Measurements from ENCODE around the gene BTLA.

DNA sequence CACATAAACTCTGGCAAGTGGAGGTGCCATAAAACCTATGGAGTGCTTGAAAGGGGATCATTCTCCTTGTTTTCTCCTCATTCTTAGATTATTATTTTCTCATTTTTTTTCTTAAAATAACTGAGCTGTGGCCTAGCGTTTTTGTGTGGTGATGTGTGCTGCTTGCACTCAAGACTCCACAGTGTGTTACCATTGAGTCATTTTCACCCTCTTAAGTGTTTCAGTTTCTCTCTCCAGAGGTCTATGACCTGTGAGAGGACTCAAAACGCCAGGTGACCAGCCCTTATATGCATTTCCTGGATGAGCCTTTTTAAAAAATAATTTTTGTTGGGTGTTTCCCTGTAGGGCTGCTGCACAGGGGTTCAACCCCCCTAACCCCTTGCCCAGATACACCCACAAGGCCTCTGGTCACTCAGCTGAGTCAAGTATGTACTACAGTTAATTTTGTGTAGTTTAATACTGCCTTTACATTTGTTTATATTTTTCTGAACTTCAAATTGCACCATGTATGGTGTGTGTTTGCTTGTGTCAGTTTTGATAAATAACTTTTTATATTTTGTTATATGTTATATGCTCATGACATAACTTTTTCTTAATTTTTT, 15.4 kb upstream of the BTLA start:
- TF ChIP-seq CTCF (IDR thresholded peaks at IDR 0.05) (no peak), POLR2A (IDR thresholded peaks at IDR 0.05) (no peak)
